Lung (tissue), 12 donors: ENCODE results near the gene MAPKAPK5. TPM values are rescaled to one million over a fixed set of nuclear protein-coding genes. Genes with fewer than 3 reads are reported as not detected.

Experiments used
- ATAC-seq: fragments of 200-7000 bp; cut with Tn5 transposase; one replicate; pipeline ENCODE4 v1.9.1; 2020; ENCODE audit warnings: moderate number of reproducible peaks; ENCODE audit not compliant: insufficient read depth, low FRiP score
- DNase-seq, 3 donors: peaks; one replicate each; pipeline ENCODE4 v3.0.0-alpha.2; 2013 to 2017
- H3K27ac ChIP-seq, 2 donors: one replicate each; pipeline ENCODE4 v1.5.1; 2013; ENCODE audit warnings: mild to moderate bottlenecking in 2 of 2, moderate library complexity in 2 of 2, control low read depth in 1 of 2, inconsistent platforms in 1 of 2, low read depth in 1 of 2, low read length in 1 of 2
- H3K27me3 ChIP-seq, 3 donors: one replicate each; pipeline ENCODE4 v1.5.1; 2013; ENCODE audit warnings: low read length in 2 of 3; ENCODE audit not compliant: control insufficient read depth in 3 of 3, insufficient read depth in 3 of 3
- H3K36me3 ChIP-seq, 4 donors: one replicate each; pipeline ENCODE4 v1.5.1; 2013; ENCODE audit warnings: low read length in 4 of 4, mild to moderate bottlenecking in 1 of 4, moderate library complexity in 1 of 4; ENCODE audit not compliant: control insufficient read depth in 4 of 4, insufficient read depth in 4 of 4
- H3K4me1 ChIP-seq, 5 donors: one replicate each; pipeline ENCODE4 v1.5.1; 2013; ENCODE audit warnings: low read length in 5 of 5, mild to moderate bottlenecking in 2 of 5, moderate library complexity in 1 of 5; ENCODE audit not compliant: control insufficient read depth in 5 of 5, insufficient read depth in 5 of 5
- H3K4me3 ChIP-seq: one replicate; pipeline ENCODE4 v1.5.1; 2013; ENCODE audit warnings: mild to moderate bottlenecking, control low read depth, moderate library complexity
- H3K9ac ChIP-seq, 2 donors: one replicate each; pipeline ENCODE4 v1.5.1; 2013; ENCODE audit warnings: low read length in 2 of 2, control low read depth in 1 of 2; ENCODE audit not compliant: insufficient read depth in 1 of 2
- H3K9me3 ChIP-seq, 4 donors: one replicate each; pipeline ENCODE4 v1.5.1; 2013; ENCODE audit warnings: low read length in 3 of 4, mild to moderate bottlenecking in 1 of 4, moderate library complexity in 1 of 4; ENCODE audit not compliant: control insufficient read depth in 4 of 4, insufficient read depth in 3 of 4
- WGBS, 2 donors: extraction: QIAGEN DNeasy Blood & Tissue Kit; methylation state at CpG; one replicate each; pipeline ENCODE4 v1.1.7; 2013; 5-methylcytosine and 5-hydroxymethylcytosine counted together
- polyA plus RNA-seq, 2 donors: library from polyadenylated mRNA; stranded (reverse); fragments of 200-250 nt; gene quantifications; one replicate each; pipeline ENCODE4 v1.2.1, GENCODE V29; 2013
- total RNA-seq, 2 donors: library from RNA; depleted of rRNA in 1 of 2; stranded (reverse); fragments of >200 nt in 1 of 2; gene quantifications; one replicate each; pipeline ENCODE4 v1.2.1, GENCODE V29; 2014 to 2021
- TF ChIP-seq, protein P1 (sequence below): IDR thresholded peaks from 2 replicates; pipeline ENCODE4 v1.5.1; 2012; ENCODE audit warnings: mild to moderate bottlenecking; ENCODE audit errors: control extremely low read depth, extremely low read depth
- donor health status: control.
- donor health status: control.
- donor health status: Bipolar disorder and iron deficiency.
- donor health status: healthy.
- donor health status: DM: yes; HTN: yes; CAD: no.

Gene MAPKAPK5
- total and polyA plus RNA-seq, 4 donors = 15.4 to 46.3 (median 37.2) TPM

DNA sequence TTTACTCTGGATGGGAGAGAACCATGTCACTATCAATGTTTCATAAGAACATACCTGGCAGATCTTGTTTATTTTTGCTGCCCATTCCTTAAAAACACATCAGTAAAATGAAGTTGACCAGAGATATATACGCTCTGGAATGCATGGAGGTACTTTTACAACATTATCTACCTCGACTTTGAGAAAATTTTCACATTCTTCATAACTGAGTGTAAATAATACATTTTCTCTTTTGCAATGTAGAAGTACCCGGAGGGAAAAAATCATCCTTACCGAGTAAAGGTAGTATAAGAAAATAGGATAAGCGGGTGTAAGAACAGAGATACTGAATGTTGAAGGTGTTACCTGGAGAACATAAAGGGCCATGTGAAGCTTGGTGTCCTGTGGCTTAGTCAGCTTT, 90.2 kb downstream of the MAPKAPK5 start:
- Histone ChIP-seq H3K9ac (no peak overlapping the region), H3K4me1 (peaks cover 0 to 3% (median 0%) of the 10 kb centered on the region in 5 donors), H3K27me3 (no peaks in the 10 kb centered on the region), H3K36me3 (peaks cover 0 to 8% (median 3%) of the 10 kb centered on the region in 4 donors), H3K4me3 (no peak overlapping the region), H3K9me3 (no peaks in the 10 kb centered on the region), H3K27ac (no peak overlapping the region)
- WGBS, 2 donors = 90 to 94% methylated on average over 5 of the region's 5 CpGs
- DNase-seq (no peak), ATAC-seq (no peak)
- TF ChIP-seq, protein P1, sequence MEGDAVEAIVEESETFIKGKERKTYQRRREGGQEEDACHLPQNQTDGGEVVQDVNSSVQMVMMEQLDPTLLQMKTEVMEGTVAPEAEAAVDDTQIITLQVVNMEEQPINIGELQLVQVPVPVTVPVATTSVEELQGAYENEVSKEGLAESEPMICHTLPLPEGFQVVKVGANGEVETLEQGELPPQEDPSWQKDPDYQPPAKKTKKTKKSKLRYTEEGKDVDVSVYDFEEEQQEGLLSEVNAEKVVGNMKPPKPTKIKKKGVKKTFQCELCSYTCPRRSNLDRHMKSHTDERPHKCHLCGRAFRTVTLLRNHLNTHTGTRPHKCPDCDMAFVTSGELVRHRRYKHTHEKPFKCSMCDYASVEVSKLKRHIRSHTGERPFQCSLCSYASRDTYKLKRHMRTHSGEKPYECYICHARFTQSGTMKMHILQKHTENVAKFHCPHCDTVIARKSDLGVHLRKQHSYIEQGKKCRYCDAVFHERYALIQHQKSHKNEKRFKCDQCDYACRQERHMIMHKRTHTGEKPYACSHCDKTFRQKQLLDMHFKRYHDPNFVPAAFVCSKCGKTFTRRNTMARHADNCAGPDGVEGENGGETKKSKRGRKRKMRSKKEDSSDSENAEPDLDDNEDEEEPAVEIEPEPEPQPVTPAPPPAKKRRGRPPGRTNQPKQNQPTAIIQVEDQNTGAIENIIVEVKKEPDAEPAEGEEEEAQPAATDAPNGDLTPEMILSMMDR = no peak

DNA sequence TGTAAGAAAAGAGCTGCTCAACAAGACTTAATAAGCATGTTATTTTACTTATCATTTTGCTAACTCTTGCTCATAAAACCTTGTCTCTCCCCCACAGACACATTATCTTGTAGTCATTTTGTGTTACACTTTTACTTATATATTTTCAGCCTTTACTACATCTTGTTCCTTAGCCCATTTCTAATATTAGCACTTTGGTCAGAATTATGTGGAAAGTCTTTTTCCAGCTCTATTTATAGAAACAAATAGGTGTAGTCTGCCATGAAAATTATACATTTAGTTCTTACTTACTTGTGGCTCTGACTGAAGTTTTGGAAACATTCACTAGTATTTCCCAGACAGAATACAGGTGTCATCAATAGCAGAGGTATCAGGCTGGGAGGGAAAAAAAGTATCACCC, 94.8 kb downstream of the MAPKAPK5 start:
- Histone ChIP-seq H3K9me3 (no peaks in the 10 kb centered on the region), H3K4me3 (no peak overlapping the region), H3K27me3 (no peaks in the 10 kb centered on the region), H3K36me3 (peaks cover 0 to 8% (median 2%) of the 10 kb centered on the region in 4 donors), H3K9ac (no peak overlapping the region), H3K4me1 (peaks cover 0 to 2% (median 0%) of the 10 kb centered on the region in 5 donors), H3K27ac (peak overlapping the region in 1 of 2 donors; percentile 84)
- no peak for ATAC-seq
- TF ChIP-seq, protein P1 = no peak
- DNase-seq = no peak

DNA sequence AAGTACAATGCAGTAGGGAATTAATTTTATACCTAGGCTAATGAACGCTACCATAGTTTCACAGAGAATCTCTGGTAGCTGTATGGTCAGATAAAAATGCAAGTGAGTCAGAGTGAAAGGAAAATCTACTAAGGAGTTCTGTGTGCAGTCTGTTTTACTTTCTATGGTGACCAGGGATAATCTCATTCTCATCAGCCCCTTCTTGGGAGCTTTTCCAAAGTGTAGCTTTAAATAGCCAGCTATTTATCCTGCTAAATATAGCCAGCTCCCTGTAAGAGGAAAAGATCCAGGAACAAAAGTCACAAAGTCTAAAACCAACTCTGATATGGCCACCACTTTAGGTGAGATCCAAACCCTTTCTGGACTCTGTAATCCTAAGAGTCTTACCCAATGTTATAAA, 95.4 kb downstream of the MAPKAPK5 start:
- peaks cover 0 to 2% (median 0%) of the 10 kb centered on the region in 5 donors for H3K4me1 ChIP-seq

More for the DNA sequence above, 95.4 kb downstream of the MAPKAPK5 start:
- DNase-seq = peak in 1 of 3 donors; percentile 1
- H3K4me3 ChIP-seq = no peak overlapping the region
- no peak overlapping the region for H3K9ac ChIP-seq
- no peak for ATAC-seq
- TF ChIP-seq, protein P1 = no peak
- no peaks in the 10 kb centered on the region for H3K27me3 ChIP-seq
- H3K27ac ChIP-seq = peak overlapping the region in 1 of 2 donors; percentile 84
- 91 to 98% methylated on average over 1 of the region's 1 CpG for WGBS, 2 donors
- peaks cover 0 to 7% (median 2%) of the 10 kb centered on the region in 4 donors for H3K36me3 ChIP-seq
- no peaks in the 10 kb centered on the region for H3K9me3 ChIP-seq
